ENCODE results near the gene TMCO2. TPM values are rescaled to one million over a fixed set of nuclear protein-coding genes. Genes with fewer than 3 reads are reported as not detected.

Gene TMCO2
- total RNA-seq, 1 donor, result not detected

DNA sequence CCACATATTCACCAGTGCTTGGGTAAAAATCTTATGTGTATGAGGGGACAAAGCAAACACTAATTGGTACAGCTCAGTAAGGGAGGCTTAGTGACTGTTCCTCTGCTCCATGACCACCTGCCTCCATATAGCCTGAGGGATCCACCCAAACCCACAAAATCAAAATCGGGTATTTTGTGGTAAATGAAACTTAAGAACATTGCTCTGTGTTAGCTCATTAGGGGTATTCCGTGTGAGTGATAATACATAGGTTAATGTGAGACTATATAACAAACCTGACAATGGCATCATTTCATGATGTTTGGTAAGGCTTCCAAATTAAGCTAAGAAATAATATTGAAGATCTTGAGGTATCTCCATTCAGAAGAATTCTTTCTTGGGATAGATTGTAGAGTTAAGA lies 43.6 kb downstream of the TMCO2 start:
- Histone ChIP-seq H3K4me3 (ENCODE audit: insufficient read depth, low read length) (no peak overlapping the region), H2AFZ (ENCODE audit: low read length) (no peak overlapping the region), H3K79me2 (ENCODE audit: insufficient read depth, low read length) (peaks cover 3% of the 10 kb centered on the region), H3K36me3 (ENCODE audit: insufficient read depth, low read length) (peaks cover 61% of the 10 kb centered on the region), H3K27ac (ENCODE audit: low read depth, low read length) (no peak overlapping the region), H4K20me1 (ENCODE audit: insufficient read depth, low read length) (peaks cover 3% of the 10 kb centered on the region), H3K4me1 (ENCODE audit: insufficient read depth, low read length) (no peaks in the 10 kb centered on the region), H3K27me3 (ENCODE audit: insufficient read depth, low read length) (no peaks in the 10 kb centered on the region), H3K4me2 (ENCODE audit: insufficient read depth, low read length) (no peak overlapping the region), H3K9me3 (ENCODE audit: low read depth, low read length) (no peaks in the 10 kb centered on the region)
- DNase-seq (ENCODE audit: insufficient read length, low spot score, missing footprints), result no peak
- TF ChIP-seq, protein P1, sequence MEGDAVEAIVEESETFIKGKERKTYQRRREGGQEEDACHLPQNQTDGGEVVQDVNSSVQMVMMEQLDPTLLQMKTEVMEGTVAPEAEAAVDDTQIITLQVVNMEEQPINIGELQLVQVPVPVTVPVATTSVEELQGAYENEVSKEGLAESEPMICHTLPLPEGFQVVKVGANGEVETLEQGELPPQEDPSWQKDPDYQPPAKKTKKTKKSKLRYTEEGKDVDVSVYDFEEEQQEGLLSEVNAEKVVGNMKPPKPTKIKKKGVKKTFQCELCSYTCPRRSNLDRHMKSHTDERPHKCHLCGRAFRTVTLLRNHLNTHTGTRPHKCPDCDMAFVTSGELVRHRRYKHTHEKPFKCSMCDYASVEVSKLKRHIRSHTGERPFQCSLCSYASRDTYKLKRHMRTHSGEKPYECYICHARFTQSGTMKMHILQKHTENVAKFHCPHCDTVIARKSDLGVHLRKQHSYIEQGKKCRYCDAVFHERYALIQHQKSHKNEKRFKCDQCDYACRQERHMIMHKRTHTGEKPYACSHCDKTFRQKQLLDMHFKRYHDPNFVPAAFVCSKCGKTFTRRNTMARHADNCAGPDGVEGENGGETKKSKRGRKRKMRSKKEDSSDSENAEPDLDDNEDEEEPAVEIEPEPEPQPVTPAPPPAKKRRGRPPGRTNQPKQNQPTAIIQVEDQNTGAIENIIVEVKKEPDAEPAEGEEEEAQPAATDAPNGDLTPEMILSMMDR (IDR thresholded peaks at IDR 0.05; ENCODE audit: extremely low read depth, low read depth, low read length), result no peak

DNA sequence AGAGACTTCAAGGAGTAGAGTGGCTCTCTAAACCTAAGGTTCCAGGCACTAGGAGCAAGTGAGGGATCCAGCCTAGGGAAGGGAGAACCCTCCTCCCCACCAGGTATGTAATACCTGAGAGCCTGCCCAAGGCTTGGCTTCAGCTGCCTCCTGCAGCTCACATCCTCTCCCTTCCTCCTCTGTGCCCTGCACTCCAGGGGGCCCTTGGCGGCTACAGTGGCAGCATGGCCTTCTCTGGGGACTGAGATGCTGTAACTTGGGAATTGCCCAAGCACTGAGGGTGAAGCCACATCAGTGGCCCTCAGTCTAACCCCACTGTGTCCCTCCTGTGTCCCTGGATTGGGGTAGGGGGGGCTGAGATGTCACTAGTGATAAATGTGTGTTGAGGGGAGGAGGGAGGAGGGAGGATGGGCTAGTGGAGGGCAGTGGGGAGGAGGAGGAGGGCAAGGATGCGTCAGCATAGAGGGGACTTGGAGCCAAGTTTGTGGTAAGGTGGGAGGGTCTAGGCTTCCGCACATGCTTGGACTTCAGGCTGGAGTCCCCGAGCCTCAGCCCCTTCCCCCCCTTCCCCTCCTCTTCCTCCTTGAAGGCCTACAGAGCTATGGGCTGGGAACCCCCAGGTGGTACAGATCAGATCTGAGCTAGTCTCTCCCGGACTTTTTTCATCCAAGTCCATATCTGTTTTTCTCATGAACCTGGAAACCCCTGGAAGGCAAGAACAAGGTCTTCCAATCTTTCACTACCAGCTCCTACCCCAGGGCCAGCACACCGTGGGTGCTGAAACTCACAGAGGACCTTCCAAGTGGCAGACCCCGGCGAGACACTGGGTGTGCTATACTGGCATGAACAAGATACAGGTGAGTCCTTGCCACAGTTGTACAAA lies 51.9 kb downstream of the TMCO2 start:
- Histone ChIP-seq H3K4me1 (ENCODE audit: insufficient read depth, low read length) (peaks cover 7% of the 10 kb centered on the region), H3K4me2 (ENCODE audit: insufficient read depth, low read length) (no peak overlapping the region), H3K27ac (ENCODE audit: low read depth, low read length) (no peak overlapping the region), H4K20me1 (ENCODE audit: insufficient read depth, low read length) (no peaks in the 10 kb centered on the region), H2AFZ (ENCODE audit: low read length) (no peak overlapping the region), H3K4me3 (ENCODE audit: insufficient read depth, low read length) (no peak overlapping the region), H3K79me2 (ENCODE audit: insufficient read depth, low read length) (no peaks in the 10 kb centered on the region), H3K36me3 (ENCODE audit: insufficient read depth, low read length) (no peaks in the 10 kb centered on the region), H3K27me3 (ENCODE audit: insufficient read depth, low read length) (peaks cover 8% of the 10 kb centered on the region), H3K9me3 (ENCODE audit: low read depth, low read length) (no peaks in the 10 kb centered on the region)
- TF ChIP-seq, protein P1 (IDR thresholded peaks at IDR 0.05; ENCODE audit: extremely low read depth, low read depth, low read length), result no peak
- no peak for DNase-seq (ENCODE audit: insufficient read length, low spot score, missing footprints)

DNA sequence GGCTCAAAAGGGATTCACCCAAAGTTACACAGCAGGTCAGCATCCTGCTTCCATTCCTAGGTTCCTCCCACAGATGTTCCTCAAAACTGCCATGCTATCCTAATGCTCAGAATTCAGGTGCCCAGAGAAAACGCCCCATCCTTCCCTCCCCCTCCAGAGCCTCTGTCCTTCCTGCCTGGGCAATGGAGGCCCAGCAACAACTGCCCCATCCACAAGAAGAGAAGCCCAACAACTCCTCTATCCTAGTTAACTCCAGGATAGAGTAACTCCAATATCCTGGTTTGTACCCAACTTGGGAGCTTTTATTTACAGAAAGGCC lies 52.5 kb downstream of the TMCO2 start:
- Histone ChIP-seq H3K36me3 (ENCODE audit: insufficient read depth, low read length) (no peaks in the 10 kb centered on the region), H3K27ac (ENCODE audit: low read depth, low read length) (no peak overlapping the region), H3K9me3 (ENCODE audit: low read depth, low read length) (no peaks in the 10 kb centered on the region), H3K27me3 (ENCODE audit: insufficient read depth, low read length) (peaks cover 8% of the 10 kb centered on the region), H3K4me1 (ENCODE audit: insufficient read depth, low read length) (peaks cover 7% of the 10 kb centered on the region), H3K4me3 (ENCODE audit: insufficient read depth, low read length) (no peak overlapping the region), H2AFZ (ENCODE audit: low read length) (no peak overlapping the region), H3K79me2 (ENCODE audit: insufficient read depth, low read length) (no peaks in the 10 kb centered on the region), H4K20me1 (ENCODE audit: insufficient read depth, low read length) (no peaks in the 10 kb centered on the region), H3K4me2 (ENCODE audit: insufficient read depth, low read length) (no peak overlapping the region)
- DNase-seq (ENCODE audit: insufficient read length, low spot score, missing footprints), result peak; percentile 66
- TF ChIP-seq, protein P1 (IDR thresholded peaks at IDR 0.05; ENCODE audit: extremely low read depth, low read depth, low read length), result no peak

DNA sequence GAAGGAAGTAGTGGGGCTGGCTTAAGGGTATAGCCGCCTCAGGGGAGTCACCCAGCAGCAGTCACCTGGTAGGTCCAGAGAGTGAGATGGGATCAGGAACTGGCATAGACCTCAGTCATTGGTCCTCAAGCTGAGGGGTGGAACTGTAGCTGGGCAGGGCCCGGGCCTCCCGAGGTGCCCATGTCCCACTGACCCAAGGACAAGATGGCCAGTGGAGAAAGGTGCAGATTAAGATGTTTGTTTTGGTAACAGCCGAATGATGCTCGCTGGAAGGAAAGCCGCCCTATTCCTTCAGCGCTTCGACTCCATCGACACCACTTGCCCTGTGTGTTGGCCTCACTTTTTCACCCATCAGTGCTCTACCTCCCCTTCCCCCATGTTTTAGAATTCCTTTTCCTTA lies 52.9 kb downstream of the TMCO2 start:
- DNase-seq (ENCODE audit: insufficient read length, low spot score, missing footprints), result no peak
- Histone ChIP-seq H3K4me1 (ENCODE audit: insufficient read depth, low read length) (peaks cover 7% of the 10 kb centered on the region), H3K27ac (ENCODE audit: low read depth, low read length) (no peak overlapping the region), H3K4me3 (ENCODE audit: insufficient read depth, low read length) (no peak overlapping the region), H3K27me3 (ENCODE audit: insufficient read depth, low read length) (peaks cover 8% of the 10 kb centered on the region), H4K20me1 (ENCODE audit: insufficient read depth, low read length) (no peaks in the 10 kb centered on the region), H2AFZ (ENCODE audit: low read length) (no peak overlapping the region), H3K36me3 (ENCODE audit: insufficient read depth, low read length) (no peaks in the 10 kb centered on the region), H3K79me2 (ENCODE audit: insufficient read depth, low read length) (no peaks in the 10 kb centered on the region), H3K4me2 (ENCODE audit: insufficient read depth, low read length) (no peak overlapping the region), H3K9me3 (ENCODE audit: low read depth, low read length) (no peaks in the 10 kb centered on the region)
- TF ChIP-seq, protein P1 (IDR thresholded peaks at IDR 0.05; ENCODE audit: extremely low read depth, low read depth, low read length), result no peak

Measured in osteoblast (primary cell).